NOMO-1 (cell line): ENCODE results near the gene PLA2G2F.

Experiments used
- DNase-seq, 2 experiments: peaks; one replicate each; lab custom pipeline; 2025; ENCODE audit not compliant: unreplicated experiment in 2 of 2; lab: John Stamatoyannopoulos, UW

Gene PLA2G2F, protein sequence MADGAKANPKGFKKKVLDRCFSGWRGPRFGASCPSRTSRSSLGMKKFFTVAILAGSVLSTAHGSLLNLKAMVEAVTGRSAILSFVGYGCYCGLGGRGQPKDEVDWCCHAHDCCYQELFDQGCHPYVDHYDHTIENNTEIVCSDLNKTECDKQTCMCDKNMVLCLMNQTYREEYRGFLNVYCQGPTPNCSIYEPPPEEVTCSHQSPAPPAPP

DNA sequence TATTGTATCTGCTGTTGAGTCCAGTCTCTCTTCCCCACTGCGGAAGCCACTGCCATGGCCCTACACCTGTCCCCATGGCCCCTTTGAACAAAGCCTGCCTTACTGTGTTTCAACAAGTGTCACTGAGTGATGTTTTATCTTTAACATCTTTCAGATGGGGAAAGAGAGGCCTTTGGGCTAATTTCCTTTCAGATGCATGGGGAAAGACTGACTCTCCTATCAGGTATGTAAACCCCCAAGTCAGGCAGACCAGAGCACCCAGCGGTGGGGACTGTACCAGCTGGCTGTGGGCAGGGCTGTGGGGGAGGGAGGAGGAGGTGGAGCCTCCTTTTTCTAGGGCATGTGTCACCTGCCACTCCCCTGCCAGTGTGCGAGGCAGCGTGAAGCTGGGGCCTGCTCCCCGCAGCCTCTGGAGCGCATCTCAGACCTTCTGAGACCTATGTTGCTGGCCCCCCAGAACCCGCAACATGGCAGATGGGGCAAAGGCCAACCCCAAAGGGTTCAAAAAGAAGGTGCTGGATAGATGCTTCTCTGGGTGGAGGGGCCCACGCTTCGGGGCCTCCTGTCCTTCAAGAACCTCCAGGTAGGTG lies at the start of gene PLA2G2F:
PLA2G2F (plus strand) TSS at position 363 of the 590 bp plus-strand sequence; CDS start at position 468, 105 bp downstream.
- DNase-seq: no peak

DNA sequence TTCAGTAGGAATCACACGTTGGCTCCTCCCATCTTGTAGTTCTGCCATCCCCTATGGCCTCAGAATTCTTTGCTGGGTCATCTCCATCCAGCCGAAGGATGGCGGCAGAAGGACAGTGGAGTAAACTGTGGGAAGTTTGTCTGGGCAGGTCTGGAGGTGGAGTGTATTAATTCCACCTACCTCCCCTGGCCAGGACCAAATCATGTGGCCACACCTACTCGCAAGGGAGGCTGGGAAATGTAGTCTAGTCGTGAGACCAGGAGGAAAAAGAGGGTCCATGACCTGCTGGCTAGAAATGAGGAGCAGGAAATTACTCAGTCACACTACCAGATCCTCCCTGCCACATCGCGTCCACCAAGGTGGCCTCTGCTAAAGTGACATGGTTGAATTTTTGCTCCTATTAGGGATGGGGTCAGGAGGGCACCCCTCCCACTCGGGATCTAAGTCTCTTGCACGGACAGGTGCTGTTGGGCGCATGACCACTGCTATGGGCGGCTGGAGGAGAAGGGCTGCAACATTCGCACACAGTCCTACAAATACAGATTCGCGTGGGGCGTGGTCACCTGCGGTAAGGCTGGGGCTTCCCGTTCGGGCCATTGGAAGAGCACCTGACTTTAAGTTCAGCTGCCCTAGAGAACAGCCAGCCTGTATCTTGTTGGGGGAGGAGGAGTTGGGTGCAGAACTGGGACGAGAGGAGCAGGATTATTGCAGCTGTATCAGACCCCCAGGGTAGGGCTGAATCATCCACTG lies 49.6 kb upstream of the PLA2G2F start:
- DNase-seq: no peak

DNA sequence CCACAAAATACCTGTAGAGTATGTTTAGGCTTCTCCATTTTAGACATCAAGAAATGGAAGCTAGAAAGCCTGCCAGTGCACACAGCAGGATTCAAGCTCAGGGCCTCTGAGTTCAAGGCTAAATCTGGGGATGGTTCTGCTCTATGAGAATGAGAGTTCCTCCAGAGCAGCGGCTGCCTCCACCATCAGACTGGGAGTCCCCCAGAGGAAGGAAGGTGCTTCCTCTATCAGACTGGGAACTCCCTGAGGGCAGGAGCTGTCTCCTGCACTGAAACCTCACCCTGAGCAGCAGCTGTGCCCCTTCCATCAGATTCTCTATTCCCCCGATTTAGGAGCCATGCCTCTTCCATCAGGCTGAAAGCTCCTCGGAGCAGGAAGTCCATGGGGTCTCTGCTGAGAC lies 49.0 kb upstream of the PLA2G2F start:
- DNase-seq: no peak

DNA sequence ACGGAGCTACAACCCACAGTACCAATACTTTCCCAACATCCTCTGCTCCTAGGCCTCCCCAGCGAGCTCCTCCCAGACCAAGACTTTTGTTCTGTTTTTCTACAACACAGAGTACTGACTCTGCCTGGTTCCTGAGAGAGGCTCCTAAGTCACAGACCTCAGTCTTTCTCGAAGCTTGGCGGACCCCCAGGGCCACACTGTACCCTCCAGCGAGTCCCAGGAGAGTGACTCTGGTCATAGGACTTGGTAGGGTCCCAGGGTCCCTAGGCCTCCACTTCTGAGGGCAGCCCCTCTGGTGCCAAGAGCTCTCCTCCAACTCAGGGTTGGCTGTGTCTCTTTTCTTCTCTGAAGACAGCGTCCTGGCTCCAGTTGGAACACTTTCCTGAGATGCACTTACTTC lies 48.5 kb upstream of the PLA2G2F start:
- no peak for DNase-seq

DNA sequence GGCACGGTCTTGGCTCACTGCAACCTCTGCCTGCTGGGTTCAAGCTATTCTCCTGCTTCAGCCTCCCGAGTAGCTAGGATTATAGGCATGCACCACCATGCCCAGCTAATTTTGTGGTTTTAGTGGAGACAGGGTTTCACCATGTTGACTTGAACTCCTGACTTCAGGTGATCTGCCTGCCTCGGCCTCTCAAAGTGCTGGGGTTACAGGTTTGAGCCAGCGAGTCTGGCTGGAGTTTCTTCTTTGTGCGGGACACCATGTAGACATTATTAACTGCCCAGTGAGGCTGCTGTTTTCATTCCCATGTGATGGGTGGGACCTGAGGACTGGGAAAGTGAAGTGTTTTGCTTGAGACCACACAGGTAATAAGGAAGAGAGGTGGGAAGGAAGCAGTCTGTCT lies 45.8 kb upstream of the PLA2G2F start:
- DNase-seq: no peak

DNA sequence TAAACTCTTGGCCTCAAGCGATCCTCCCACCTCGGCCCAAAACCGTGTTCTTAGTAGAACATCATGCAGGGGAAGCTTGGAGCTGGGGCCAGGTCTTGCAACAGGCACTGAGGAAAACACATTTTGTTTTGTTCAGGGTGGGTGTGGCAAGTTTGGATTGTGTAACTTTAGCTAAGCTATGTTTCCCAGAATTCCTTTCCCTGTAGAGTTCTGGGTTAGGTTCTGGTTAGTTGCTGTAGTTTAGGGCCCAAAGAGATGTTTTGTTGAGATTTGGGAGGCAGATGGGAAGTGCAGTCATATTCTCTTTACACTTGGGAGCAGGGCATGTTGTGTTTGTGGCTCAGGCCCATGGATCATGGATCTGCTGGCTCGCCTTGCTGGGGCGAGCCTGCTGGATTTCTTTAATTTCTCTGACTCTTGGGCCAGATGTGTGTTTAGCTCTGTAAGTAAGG lies 45.2 kb upstream of the PLA2G2F start:
- peak in 1 of 2 experiments; percentile 7 for DNase-seq

DNA sequence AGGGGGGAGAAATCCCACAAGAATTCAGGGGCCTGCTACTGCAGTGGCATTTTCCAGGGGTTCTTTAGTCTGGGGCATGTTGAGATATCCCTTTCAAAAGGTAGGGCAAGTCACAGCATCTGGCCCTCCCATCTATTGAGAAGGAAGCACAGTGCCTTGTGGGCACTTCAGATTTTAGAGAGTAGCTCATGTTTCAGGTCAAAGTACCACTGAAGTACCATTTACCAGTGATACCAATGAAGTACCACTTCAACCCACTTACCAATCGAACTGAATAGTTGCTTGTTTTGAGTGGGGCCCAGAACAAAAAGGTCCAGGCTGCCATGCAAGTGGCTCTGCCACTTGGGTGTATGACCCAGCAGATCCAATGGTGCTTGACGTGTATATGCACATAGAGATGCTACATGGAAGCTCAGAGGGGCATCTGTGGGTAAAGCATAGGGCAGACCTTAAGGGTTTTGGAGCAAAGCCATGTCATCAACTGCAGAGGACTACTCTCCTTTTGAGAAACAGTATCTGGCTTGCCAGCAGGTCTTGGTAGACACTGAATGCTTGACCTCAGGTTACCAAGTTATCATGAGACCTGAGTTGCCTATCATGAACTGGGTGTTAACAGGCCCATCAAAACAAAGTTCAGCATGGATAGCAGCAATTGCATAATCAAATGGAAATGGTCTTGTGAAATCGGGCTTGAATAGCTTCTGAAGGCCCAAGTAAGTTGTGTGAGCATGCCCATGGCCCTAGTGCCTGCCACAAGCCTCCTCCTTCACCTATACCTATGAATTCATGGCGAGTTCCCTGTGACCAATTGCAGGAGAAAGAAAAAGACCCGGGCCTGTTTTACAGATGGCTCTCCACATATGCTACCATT lies 43.3 kb upstream of the PLA2G2F start:
- DNase-seq: peak; percentile 21 to 35

DNA sequence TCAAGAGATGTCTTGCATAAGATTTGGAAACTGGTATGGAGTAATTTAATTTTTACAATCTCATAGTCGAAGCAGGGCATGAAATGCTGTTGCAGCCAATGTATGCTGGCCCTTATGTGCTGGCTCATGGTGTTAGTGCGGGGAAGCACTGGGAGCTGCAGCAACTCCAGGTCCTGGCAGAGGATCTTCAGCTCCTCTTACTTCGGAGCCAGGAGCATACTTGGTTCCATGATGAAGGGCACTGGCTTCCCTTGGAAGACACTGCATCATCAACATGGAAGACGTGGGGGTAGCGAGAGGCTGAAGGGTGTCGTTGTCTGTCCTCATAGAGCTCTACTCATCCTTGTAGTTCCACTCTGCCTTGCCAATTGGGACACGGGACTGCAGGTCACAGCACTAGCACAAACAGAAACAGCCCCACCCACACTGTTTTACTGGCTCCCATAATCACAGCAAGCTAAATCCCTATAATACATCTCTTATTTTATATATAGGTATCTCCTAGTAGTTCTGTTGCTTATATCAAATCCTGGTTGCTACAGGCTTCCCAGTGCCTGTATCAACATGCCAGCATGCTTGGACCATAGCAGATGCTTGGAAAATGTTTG lies 42.2 kb upstream of the PLA2G2F start:
- no peak for DNase-seq

DNA sequence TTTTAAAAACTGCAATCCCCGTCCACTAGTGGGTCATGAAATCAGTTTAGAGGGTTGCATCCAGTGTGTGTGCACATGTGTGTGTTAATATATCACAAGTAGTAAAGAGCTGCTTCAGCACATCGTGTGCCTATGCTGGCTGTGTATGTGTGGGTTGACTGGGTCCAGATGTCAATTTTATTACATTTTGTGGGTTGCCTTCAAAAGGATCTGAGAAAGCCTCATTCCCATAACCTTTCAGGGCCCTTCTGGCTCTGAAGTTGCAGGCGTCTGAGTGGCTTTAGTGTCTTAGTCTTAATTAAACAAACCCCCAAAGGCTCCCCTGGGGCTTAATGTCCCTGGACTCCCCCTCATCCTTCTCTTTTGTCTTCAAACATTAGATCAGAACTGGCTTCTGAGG lies 39.6 kb upstream of the PLA2G2F start:
- no peak for DNase-seq

DNA sequence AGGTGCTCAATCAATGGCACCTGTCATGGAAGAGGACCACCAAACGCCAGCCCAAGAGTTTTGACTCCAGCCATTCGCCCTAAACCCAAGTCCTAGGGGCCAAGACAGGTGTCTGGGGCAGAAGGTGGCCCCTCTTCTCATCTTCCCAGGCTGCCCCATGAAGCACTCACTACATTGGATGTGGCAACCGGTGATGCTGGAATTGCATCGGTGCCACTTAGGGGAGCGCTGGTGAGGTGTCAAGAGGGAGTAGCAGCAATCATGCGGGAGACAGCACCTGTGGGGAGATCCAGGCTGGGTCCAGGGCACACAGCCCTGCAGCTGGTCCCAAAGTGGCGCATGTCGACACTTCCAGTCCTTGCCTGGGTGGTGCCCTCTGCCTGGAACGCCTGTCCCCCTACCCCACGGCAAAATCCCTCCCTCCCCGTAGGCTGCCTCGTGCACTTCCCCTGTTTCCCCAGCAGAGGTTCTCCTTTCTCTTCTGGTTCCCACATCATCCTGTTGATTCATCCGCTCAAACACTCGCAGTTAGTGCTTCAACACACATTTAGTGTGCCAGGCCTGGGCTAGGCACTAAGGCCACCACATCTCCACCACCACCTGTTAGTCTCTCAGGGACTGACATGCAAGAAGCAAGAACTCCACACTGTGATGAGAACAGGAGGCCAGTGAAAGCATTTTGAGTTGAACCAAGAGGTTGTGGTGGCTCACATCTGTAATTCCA lies 38.3 kb upstream of the PLA2G2F start:
- DNase-seq: peak; percentile 16 to 47

DNA sequence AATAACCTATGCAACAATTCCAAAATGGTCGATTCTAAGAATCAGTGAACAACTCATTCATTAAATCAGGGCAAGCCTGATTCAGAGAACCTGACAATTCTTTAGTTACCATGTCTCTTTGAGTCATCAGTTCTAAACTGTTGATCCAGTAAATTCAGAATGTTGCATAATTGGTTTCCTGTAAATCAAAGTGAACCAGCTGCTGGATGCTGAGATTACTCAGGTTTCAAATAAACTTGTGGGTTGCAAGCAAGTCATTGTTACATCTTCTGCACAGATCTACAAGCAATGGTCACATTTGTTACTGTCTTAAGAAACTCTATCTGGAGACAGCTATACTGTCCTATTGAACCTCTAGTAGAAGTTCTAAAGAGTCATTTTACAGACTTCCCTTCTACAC lies 36.2 kb upstream of the PLA2G2F start:
- no peak for DNase-seq

DNA sequence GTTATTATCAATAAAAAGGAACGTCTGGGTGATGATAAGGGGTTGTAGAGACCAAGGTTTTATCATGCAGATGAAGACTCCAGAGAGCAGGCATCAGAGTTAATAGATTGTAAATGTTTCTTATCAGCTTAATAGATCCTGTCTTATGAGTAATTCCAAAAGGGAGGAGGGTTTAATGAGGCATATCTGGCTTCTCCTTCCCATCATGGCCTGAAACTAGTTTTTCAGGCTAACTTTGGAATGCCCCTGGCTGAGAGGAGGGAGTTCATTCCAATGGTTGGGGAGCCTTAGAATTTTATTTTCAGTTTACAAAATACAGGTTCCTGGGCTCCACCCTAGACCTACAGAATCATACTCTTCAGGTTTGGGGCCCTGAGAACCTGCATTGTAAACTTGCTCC lies 33.3 kb upstream of the PLA2G2F start:
- no peak for DNase-seq

DNA sequence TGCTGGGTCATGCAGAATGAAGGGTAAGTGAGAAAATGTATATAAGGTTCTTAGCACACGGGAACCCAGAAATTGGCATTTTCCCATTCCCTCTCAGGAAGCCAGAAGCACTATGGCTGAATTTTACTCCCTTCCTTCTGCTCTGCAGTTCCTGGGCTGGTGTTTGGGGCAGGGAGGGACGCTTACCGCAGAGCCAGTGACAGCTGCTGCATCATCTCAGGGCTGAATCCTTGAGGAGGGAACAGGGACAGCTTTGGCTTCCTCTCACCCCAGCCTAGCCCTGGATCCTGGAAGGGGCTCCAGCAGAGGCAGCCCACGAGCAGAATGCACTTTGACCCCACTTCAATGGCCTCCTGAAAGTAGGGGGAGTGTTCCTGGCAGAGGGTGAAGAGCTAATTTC lies 31.8 kb upstream of the PLA2G2F start:
- DNase-seq: no peak

DNA sequence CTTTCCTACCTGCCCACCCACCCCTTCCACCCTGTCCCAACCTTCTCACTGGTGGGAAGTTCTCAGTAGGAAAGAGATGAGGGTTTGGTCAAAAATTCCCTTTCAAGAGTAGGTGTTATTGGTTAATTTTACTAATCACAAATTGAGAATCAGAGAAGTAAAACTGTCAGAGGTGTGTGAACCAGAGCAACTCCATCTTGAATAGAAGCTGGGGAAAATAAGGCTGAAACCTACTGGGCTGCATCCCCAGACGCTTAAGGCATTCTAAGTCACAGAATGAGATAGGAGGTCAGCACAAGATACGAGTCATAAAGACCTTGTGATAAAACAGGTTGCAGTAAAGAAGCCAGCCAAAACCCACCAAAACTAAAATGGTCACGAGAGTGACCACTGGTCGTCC lies 31.3 kb upstream of the PLA2G2F start:
- no peak for DNase-seq

DNA sequence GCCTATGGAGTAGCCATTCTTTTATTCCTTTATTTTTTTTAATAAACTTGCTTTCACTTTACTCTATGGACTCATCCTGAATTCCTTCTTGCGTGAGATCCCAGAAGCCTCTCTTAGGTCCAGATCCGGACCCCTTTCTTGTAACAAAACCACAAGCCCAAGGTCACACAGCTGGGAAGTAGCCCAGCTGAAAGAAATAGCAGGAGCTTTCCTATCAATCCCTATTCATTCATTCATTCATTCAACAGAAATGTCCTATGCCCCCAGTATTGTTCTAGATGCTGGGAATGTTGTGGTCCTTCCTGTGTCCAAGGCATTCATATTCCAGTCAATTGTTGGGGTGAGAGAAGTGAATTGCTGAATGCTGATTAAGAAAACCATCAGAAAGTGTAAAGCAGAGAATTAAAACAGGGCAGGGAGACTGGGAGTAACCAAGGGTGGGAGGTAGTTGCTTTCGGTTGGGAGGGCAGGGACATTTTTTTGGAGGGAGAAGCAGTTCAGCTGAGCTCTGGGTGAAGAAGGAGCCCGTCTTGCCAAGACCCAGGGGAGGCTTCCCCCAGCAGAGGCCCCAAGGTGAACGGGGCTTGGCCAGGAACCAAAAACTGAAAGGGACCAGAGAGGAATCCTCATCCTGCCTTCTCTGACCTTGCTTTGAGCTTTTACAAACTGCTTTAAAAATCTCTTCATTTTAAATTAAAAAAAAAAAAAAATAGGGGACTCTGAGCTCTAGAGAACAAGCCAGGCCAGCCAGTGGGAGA lies 30.6 kb upstream of the PLA2G2F start:
- DNase-seq: no peak

DNA sequence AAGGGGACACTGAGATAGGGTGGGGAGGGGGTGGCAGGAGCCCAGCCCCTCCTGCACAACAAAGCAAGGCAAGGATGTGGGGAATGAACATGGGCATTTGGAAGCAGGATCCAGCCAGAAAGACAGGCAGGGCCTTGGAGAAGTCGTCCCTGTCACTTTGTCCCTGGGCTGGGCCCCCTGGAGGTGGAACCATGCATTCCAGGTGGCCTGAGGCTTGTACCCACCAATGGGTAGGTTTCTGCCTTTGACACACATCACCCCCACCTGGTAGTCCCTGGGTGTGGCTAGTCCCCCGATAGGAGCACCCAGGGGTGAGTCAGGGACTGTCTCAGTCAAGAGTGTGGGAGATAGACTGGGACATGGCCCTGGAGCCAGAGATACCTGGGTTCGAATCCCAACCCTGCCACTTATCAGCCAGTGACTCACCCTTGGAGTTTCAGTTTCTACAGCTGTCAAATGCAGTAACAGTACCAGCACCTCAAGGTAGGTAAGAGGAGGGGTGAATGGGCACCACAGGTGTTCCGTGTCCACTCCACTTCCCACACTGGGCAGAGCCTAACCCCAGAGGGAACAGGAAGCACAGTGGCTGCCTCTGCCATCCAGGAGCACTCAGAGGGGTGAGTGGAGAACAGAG lies 29.8 kb upstream of the PLA2G2F start:
- no peak for DNase-seq

DNA sequence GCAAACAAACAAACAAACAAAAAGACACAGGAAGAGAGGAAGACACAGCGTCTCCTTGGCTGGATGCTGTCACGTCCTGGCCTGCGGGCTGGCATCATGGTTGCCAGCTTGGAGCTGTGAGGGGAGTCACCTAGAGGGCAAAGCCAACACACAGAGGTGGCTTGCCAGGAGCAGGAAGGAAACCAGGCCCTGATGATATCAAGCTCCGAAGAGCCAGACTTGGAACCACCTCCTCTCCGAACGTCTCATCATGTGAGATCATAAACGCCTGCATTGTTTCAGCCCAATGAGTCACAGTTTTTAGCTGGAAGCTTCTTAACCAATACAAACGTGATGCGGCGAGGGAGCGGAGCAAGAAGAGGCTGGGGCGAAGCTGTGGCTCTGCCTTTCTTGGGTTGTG lies 28.4 kb upstream of the PLA2G2F start:
- no peak for DNase-seq

DNA sequence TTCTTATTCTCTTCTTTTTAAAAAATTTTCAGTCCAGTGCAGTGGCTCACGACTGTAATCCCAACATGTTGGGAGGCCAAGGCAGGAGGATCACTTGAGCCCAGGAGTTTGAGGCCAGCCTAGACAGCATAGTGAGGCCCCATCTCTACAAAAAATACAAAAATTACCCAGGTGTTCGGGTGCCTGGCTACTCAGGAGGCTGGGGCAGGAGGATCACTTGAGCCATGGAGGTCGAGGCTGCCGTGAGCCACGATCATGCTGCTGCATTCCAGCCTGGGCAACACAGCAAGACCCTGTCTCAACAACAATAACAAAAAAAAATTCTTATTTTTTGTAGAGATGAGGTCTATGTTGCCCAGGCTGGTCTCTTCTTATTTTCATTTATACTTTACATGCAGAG lies 27.7 kb upstream of the PLA2G2F start:
- no peak for DNase-seq
